GM11168 (cell line): Measurements from ENCODE around the gene PRKCG.

Source experiments
- in situ Hi-C: fragments of 300-500 bp; cut with MboI; formaldehyde crosslinking; loops from one replicate; pipeline ENCODE4 v1.12.0; 2022; ENCODE audit warnings: low sequenced_read_pairs; ENCODE audit not compliant: unreplicated experiment

Gene PRKCG

GRCh38 chr19:53896682-53897081, 14.7 kb downstream of the PRKCG start:
- in situ Hi-C loops = no loop called here

GRCh38 chr19:53897459-53897858, 15.5 kb downstream of the PRKCG start:
- in situ Hi-C loops = no loop called here

- in situ Hi-C loops = no loop called here
Measured at GRCh38 chr19:53898166-53898565, 16.2 kb downstream of the PRKCG start.

- in situ Hi-C loops = no loop called here
Measured at GRCh38 chr19:53898636-53899341, 16.8 kb downstream of the PRKCG start.

GRCh38 chr19:53900191-53900860, 18.3 kb downstream of the PRKCG start:
- in situ Hi-C loops = no loop called here

GRCh38 chr19:53903055-53903680, 21.2 kb downstream of the PRKCG start:
- in situ Hi-C loops = no loop called here

- in situ Hi-C loops = no loop called here
Measured at GRCh38 chr19:53904909-53905308, 22.9 kb downstream of the PRKCG start.

- in situ Hi-C loops = no loop called here
Measured at GRCh38 chr19:53905787-53906186, 23.8 kb downstream of the PRKCG start.

- in situ Hi-C loops = no loop called here
Measured at GRCh38 chr19:53906211-53907192, 24.5 kb downstream of the PRKCG start.

GRCh38 chr19:53907193-53907581, 25.2 kb downstream of the PRKCG start:
- in situ Hi-C loops = no loop called here

- in situ Hi-C loops = no loop called here
Measured at GRCh38 chr19:53907690-53908089, 25.7 kb downstream of the PRKCG start.

- in situ Hi-C loops = no loop called here
Measured at GRCh38 chr19:53908106-53908934, 26.3 kb downstream of the PRKCG start.

GRCh38 chr19:53908935-53909415, 27.0 kb downstream of the PRKCG start, which contains the start of gene CACNG7:
CACNG7 (plus strand) TSS chr19:53909278; CDS start chr19:53912832, 3,554 bp downstream.
- in situ Hi-C loops = no loop called here

- in situ Hi-C loops = no loop called here
Measured at GRCh38 chr19:53909471-53910169, 27.6 kb downstream of the PRKCG start.

GRCh38 chr19:53910170-53910518, 28.1 kb downstream of the PRKCG start:
- in situ Hi-C loops = no loop called here

- in situ Hi-C loops = no loop called here
Measured at GRCh38 chr19:53912653-53913052, 30.7 kb downstream of the PRKCG start.

- in situ Hi-C loops = no loop called here
Measured at GRCh38 chr19:53915000-53915399, 33.0 kb downstream of the PRKCG start.

GRCh38 chr19:53916004-53916403, 34.0 kb downstream of the PRKCG start:
- in situ Hi-C loops = no loop called here

- in situ Hi-C loops = no loop called here
Measured at GRCh38 chr19:53917356-53917755, 35.4 kb downstream of the PRKCG start.
